Measurements from ENCODE around the gene MAL.
A peak's percentile ranks its signal among the peaks of the same experiment; 100 is the strongest.
"Not testable (repeated sequence)": the region's sequence is repeated elsewhere in the genome, so short reads cannot be mapped to it uniquely, and the experiment has no call there.

The MAL gene

GRCh38 chr2:95068256-95068655 is 42.7 kb downstream of the MAL start:
- DNase-seq: no peak

GRCh38 chr2:95069465-95069864 is 44.0 kb downstream of the MAL start:
- DNase-seq: no peak

- no peak for DNase-seq
Observed at GRCh38 chr2:95071856-95072255, 46.3 kb downstream of the MAL start.

- no peak for DNase-seq
Observed at GRCh38 chr2:95072424-95072823, 46.9 kb downstream of the MAL start.

- no peak for DNase-seq
Observed at GRCh38 chr2:95073856-95074662, 48.6 kb downstream of the MAL start.

GRCh38 chr2:95074663-95075439 is 49.3 kb downstream of the MAL start:
- DNase-seq: peak; percentile 72

GRCh38 chr2:95075440-95076132 is 50.1 kb downstream of the MAL start:
- DNase-seq: no peak

GRCh38 chr2:95076705-95077529 is 51.4 kb downstream of the MAL start:
- DNase-seq: peak; percentile 88

- no peak for DNase-seq
Observed at GRCh38 chr2:95077530-95077825, 52.0 kb downstream of the MAL start.

GRCh38 chr2:95077861-95078603 is 52.5 kb downstream of the MAL start:
- no peak for DNase-seq

GRCh38 chr2:95079199-95079683 is 53.7 kb downstream of the MAL start:
- DNase-seq: no peak

- no peak for DNase-seq
Observed at GRCh38 chr2:95082477-95082876, 57.0 kb downstream of the MAL start.

- DNase-seq: no peak
Observed at GRCh38 chr2:95086017-95086416, 60.5 kb downstream of the MAL start.

- no peak for DNase-seq
Observed at GRCh38 chr2:95087379-95087778, 61.9 kb downstream of the MAL start.

- DNase-seq: no peak
Observed at GRCh38 chr2:95091885-95092555, 66.5 kb downstream of the MAL start.

GRCh38 chr2:95098273-95098672 is 72.8 kb downstream of the MAL start:
- DNase-seq: not testable (repeated sequence)

- DNase-seq: no peak
Observed at GRCh38 chr2:95099910-95100309, 74.4 kb downstream of the MAL start.
